Mesenchymal stem cell (in vitro differentiated cells and primary cell): Measurements from ENCODE around the gene PARD3B.

Source experiments
- DNase-seq: peaks from one replicate; pipeline ENCODE4 v3.0.0-alpha.2; 2013
- H2AFZ ChIP-seq: one replicate; pipeline ENCODE4 v1.6.1; 2013; ENCODE audit warnings: low read depth, mild to moderate bottlenecking, control low read depth, inconsistent platforms, low read length, moderate library complexity
- H2AK5ac ChIP-seq: 2 replicates; pipeline ENCODE4 v1.6.1; 2013; ENCODE audit warnings: low read length, moderate library complexity, mild to moderate bottlenecking, inconsistent platforms; ENCODE audit not compliant: severe bottlenecking
- H2BK120ac ChIP-seq: one replicate; pipeline ENCODE4 v1.6.1; 2013; ENCODE audit warnings: low read depth, mild to moderate bottlenecking, inconsistent platforms, low read length, moderate library complexity
- H2BK12ac ChIP-seq, 2 experiments: one replicate each; pipeline ENCODE4 v1.6.1; 2013; ENCODE audit warnings: inconsistent platforms in 2 of 2, low read length in 2 of 2, mild to moderate bottlenecking in 2 of 2, moderate library complexity in 2 of 2, control low read depth in 1 of 2
- H2BK15ac ChIP-seq: one replicate; pipeline ENCODE4 v1.6.1; 2013; ENCODE audit warnings: mild to moderate bottlenecking, low read depth, inconsistent platforms; ENCODE audit not compliant: poor library complexity, severe bottlenecking
- H2BK5ac ChIP-seq: 2 replicates; pipeline ENCODE4 v1.6.1; 2013; ENCODE audit warnings: low read depth, mild to moderate bottlenecking, low read length, control low read depth, inconsistent platforms; ENCODE audit not compliant: poor library complexity, severe bottlenecking
- H3K14ac ChIP-seq, 2 experiments: one replicate each; pipeline ENCODE4 v1.6.1; 2013; ENCODE audit warnings: inconsistent platforms in 2 of 2, low read length in 2 of 2, control low read depth in 1 of 2, mild to moderate bottlenecking in 1 of 2, moderate library complexity in 1 of 2
- H3K18ac ChIP-seq, 2 experiments: one replicate each; pipeline ENCODE4 v1.6.1; 2013; ENCODE audit warnings: inconsistent platforms in 2 of 2, low read length in 2 of 2, control low read depth in 1 of 2, low read depth in 1 of 2, mild to moderate bottlenecking in 1 of 2
- H3K23ac ChIP-seq, 2 experiments: one replicate each; pipeline ENCODE4 v1.6.1; 2013; ENCODE audit warnings: inconsistent platforms in 2 of 2, low read length in 2 of 2, mild to moderate bottlenecking in 2 of 2, moderate library complexity in 2 of 2, control low read depth in 1 of 2
- H3K27ac ChIP-seq: 2 replicates; pipeline ENCODE4 v1.5.1; 2013; ENCODE audit warnings: mild to moderate bottlenecking, moderate library complexity, low read length, control low read depth, inconsistent platforms; ENCODE audit not compliant: poor library complexity, severe bottlenecking
- H3K27me3 ChIP-seq, 2 experiments: 2 replicates each; pipeline versions ENCODE4 v1.6.1 to v1.7.0; 2013; ENCODE audit warnings: low read length in 2 of 2, mild to moderate bottlenecking in 2 of 2, moderate library complexity in 2 of 2, control low read depth in 1 of 2, inconsistent platforms in 1 of 2; ENCODE audit not compliant: control insufficient read depth in 1 of 2, insufficient read depth in 1 of 2
- H3K36me3 ChIP-seq, 2 experiments: 2 replicates each; pipeline versions ENCODE4 v1.6.1 to v1.7.0; 2013; ENCODE audit warnings: low read length in 2 of 2, control low read depth in 1 of 2, inconsistent platforms in 1 of 2, low read depth in 1 of 2, mild to moderate bottlenecking in 1 of 2; ENCODE audit not compliant: insufficient read depth in 2 of 2, control insufficient read depth in 1 of 2
- H3K4ac ChIP-seq, 2 experiments: one replicate each; pipeline ENCODE4 v1.6.1; 2013; ENCODE audit warnings: inconsistent platforms in 2 of 2, low read length in 2 of 2, mild to moderate bottlenecking in 2 of 2, moderate library complexity in 2 of 2, control low read depth in 1 of 2, low read depth in 1 of 2
- H3K4me1 ChIP-seq: 2 replicates; pipeline ENCODE4 v1.6.1; 2013; ENCODE audit warnings: low read depth, low read length, control low read depth; ENCODE audit not compliant: control insufficient read depth, insufficient read depth
- H3K4me2 ChIP-seq: 2 replicates; pipeline ENCODE4 v1.6.1; 2013; ENCODE audit warnings: low read length, mild to moderate bottlenecking, inconsistent platforms; ENCODE audit not compliant: poor library complexity, severe bottlenecking
- H3K4me3 ChIP-seq, 2 experiments: 2 replicates each; pipeline versions ENCODE4 v1.5.1 to v1.7.0; 2013; ENCODE audit warnings: low read length in 2 of 2, mild to moderate bottlenecking in 2 of 2, control low read depth in 1 of 2, low read depth in 1 of 2; ENCODE audit not compliant: insufficient read depth in 1 of 2
- H3K79me1 ChIP-seq: replicated peaks from 2 replicates; pipeline ENCODE4 v1.6.1; 2013; ENCODE audit warnings: mild to moderate bottlenecking, control low read depth, low read length, inconsistent platforms; ENCODE audit not compliant: poor library complexity, severe bottlenecking
- H3K9ac ChIP-seq: 2 replicates; pipeline ENCODE4 v1.7.0; 2013; ENCODE audit warnings: mild to moderate bottlenecking, low read length, moderate library complexity
- H3K9me3 ChIP-seq: 2 replicates; pipeline ENCODE4 v1.7.0; 2013; ENCODE audit warnings: mild to moderate bottlenecking, low read length; ENCODE audit not compliant: control insufficient read depth
- H4K8ac ChIP-seq: one replicate; pipeline ENCODE4 v1.6.1; 2013; ENCODE audit warnings: inconsistent platforms, mild to moderate bottlenecking, low read length, moderate library complexity
- H4K91ac ChIP-seq: one replicate; pipeline ENCODE4 v1.6.1; 2013; ENCODE audit warnings: mild to moderate bottlenecking, low read length, inconsistent platforms
- WGBS: methylation state at CpG from one replicate; pipeline ENCODE4 v1.1.7; 2013; ENCODE audit warnings: mixed read lengths; 5-methylcytosine and 5-hydroxymethylcytosine counted together

Gene PARD3B

DNA sequence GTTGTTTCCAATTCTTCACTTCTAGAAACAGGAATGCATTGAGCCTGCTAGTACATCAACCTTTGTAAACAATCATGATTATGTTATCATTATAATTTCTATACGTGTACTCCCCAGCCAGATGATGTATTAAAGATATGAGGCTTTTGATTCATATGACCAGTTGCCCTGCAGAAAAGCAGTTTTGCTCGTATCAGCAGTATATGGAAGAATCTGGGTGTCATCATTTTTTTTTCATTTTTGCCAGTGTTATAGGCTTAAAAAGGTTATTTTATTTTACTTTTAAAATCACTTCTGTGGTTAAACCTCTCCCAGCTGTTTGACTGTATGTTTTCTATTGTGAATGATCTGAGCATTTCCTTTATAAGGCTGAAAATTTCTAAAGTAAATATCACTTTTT is 665.2 kb downstream of the PARD3B start:
- Histone ChIP-seq H3K4ac (no peak overlapping the region), H2BK120ac (no peak overlapping the region), H3K4me1 (no peaks in the 10 kb centered on the region), H4K8ac (no peak overlapping the region), H4K91ac (no peak overlapping the region), H3K27me3 (no peaks in the 10 kb centered on the region), H2AFZ (no peak overlapping the region), H3K18ac (no peak overlapping the region), H3K23ac (no peak overlapping the region), H3K9ac (no peak overlapping the region), H2BK5ac (no peak overlapping the region), H3K9me3 (no peaks in the 10 kb centered on the region), H3K36me3 (no peaks in the 10 kb centered on the region), H2AK5ac (no peak overlapping the region), H3K4me3 (no peak overlapping the region), H2BK12ac (no peak overlapping the region), H3K79me1 (no peaks in the 10 kb centered on the region), H3K27ac (no peak overlapping the region), H3K14ac (no peak overlapping the region), H3K4me2 (no peak overlapping the region), H2BK15ac (no peak overlapping the region)
- WGBS, result 100% methylated on average over 2 of the region's 2 CpGs
- DNase-seq, result no peak

GRCh38 chr2:205212357-205212756 is 667.1 kb downstream of the PARD3B start:
- no peak overlapping the region for H2BK5ac ChIP-seq
- no peak overlapping the region for H2AFZ ChIP-seq
- DNase-seq, result no peak
- H3K4me2 ChIP-seq, result no peak overlapping the region
- no peak overlapping the region for H3K18ac ChIP-seq
- no peak overlapping the region for H4K8ac ChIP-seq
- no peak overlapping the region for H2BK12ac ChIP-seq
- no peak overlapping the region for H2BK120ac ChIP-seq
- no peak overlapping the region for H3K4ac ChIP-seq
- H2BK15ac ChIP-seq, result no peak overlapping the region
- H3K79me1 ChIP-seq, result no peaks in the 10 kb centered on the region
- H3K4me1 ChIP-seq, result no peaks in the 10 kb centered on the region
- no peaks in the 10 kb centered on the region for H3K27me3 ChIP-seq
- no peak overlapping the region for H3K27ac ChIP-seq
- no peak overlapping the region for H2AK5ac ChIP-seq
- no peak overlapping the region for H3K9ac ChIP-seq
- no peaks in the 10 kb centered on the region for H3K9me3 ChIP-seq
- no peak overlapping the region for H4K91ac ChIP-seq
- 63% methylated on average over 1 of the region's 2 CpGs for WGBS
- H3K4me3 ChIP-seq, result no peak overlapping the region
- H3K36me3 ChIP-seq, result no peaks in the 10 kb centered on the region
- H3K23ac ChIP-seq, result no peak overlapping the region
- no peak overlapping the region for H3K14ac ChIP-seq

DNA sequence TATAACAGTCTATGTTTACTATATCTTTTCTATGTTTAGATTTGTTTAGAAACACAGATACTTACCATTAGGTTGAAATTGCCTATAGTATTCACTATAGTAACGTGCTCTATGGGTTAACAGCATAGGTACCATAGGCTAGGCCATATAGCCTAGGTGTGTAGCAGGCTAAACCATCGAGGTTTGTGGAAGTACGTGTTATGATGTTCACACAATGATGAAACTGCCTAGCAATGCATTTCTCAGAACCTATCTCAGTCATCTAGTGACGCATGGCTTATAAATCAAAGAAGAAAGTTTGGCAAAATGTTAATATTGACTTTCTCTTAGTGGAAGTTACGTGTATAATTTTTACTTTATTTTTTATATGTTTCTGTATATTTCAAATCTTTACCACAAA is 670.8 kb downstream of the PARD3B start:
- H2BK5ac ChIP-seq, result no peak overlapping the region
- H3K27me3 ChIP-seq, result no peaks in the 10 kb centered on the region
- H3K4ac ChIP-seq, result no peak overlapping the region
- H3K9me3 ChIP-seq, result no peaks in the 10 kb centered on the region
- no peak for DNase-seq
- H3K9ac ChIP-seq, result no peak overlapping the region
- no peak overlapping the region for H2AK5ac ChIP-seq
- no peak overlapping the region for H4K8ac ChIP-seq
- no peak overlapping the region for H3K18ac ChIP-seq
- H2BK120ac ChIP-seq, result no peak overlapping the region
- no peaks in the 10 kb centered on the region for H3K36me3 ChIP-seq
- H3K23ac ChIP-seq, result no peak overlapping the region
- H2AFZ ChIP-seq, result no peak overlapping the region
- WGBS, result 65% methylated on average over 3 of the region's 5 CpGs
- no peaks in the 10 kb centered on the region for H3K79me1 ChIP-seq
- no peak overlapping the region for H2BK12ac ChIP-seq
- no peak overlapping the region for H3K27ac ChIP-seq
- H3K14ac ChIP-seq, result no peak overlapping the region
- H2BK15ac ChIP-seq, result no peak overlapping the region
- no peak overlapping the region for H3K4me3 ChIP-seq
- no peak overlapping the region for H3K4me2 ChIP-seq
- H3K4me1 ChIP-seq, result peaks cover 2% of the 10 kb centered on the region
- no peak overlapping the region for H4K91ac ChIP-seq

GRCh38 chr2:205216580-205216979 is 671.3 kb downstream of the PARD3B start:
- no peak overlapping the region for H2BK5ac ChIP-seq
- no peaks in the 10 kb centered on the region for H3K9me3 ChIP-seq
- no peak for DNase-seq
- no peak overlapping the region for H3K9ac ChIP-seq
- H2BK120ac ChIP-seq, result no peak overlapping the region
- H3K14ac ChIP-seq, result no peak overlapping the region
- no peak overlapping the region for H2BK15ac ChIP-seq
- H3K4me1 ChIP-seq, result peaks cover 2% of the 10 kb centered on the region
- H3K23ac ChIP-seq, result no peak overlapping the region
- H3K18ac ChIP-seq, result no peak overlapping the region
- no peak overlapping the region for H2BK12ac ChIP-seq
- H3K36me3 ChIP-seq, result no peaks in the 10 kb centered on the region
- no peak overlapping the region for H3K27ac ChIP-seq
- H2AFZ ChIP-seq, result no peak overlapping the region
- no peak overlapping the region for H4K8ac ChIP-seq
- H3K79me1 ChIP-seq, result no peaks in the 10 kb centered on the region
- no peak overlapping the region for H2AK5ac ChIP-seq
- WGBS, result 63% methylated on average over 5 of the region's 5 CpGs
- H3K4me2 ChIP-seq, result no peak overlapping the region
- no peaks in the 10 kb centered on the region for H3K27me3 ChIP-seq
- no peak overlapping the region for H4K91ac ChIP-seq
- no peak overlapping the region for H3K4ac ChIP-seq
- no peak overlapping the region for H3K4me3 ChIP-seq
